K562 (cell line): ENCODE data around the gene SERPINE1. TPM values are rescaled to one million over a fixed set of nuclear protein-coding genes. Genes with fewer than 3 reads are reported as not detected.

Experiments used
- EGR1 ChIP-seq: fragments of 450-650 bp; conservative IDR thresholded peaks from 2 replicates; pipeline ENCODE4 v1.6.1; 2017; ENCODE audit warnings: mild to moderate bottlenecking
- ELF2 ChIP-seq: fragments of 250-450 bp; sonication (Bioruptor Pico); IDR thresholded peaks from 2 replicates; pipeline ENCODE4 v1.5.0; 2021; ENCODE audit warnings: mild to moderate bottlenecking
- MAZ ChIP-seq, 2 experiments: fragments of 450-650 bp in 1 of 2; sonication (generic) in 1 of 2; formaldehyde crosslinking; IDR thresholded peaks in 1 of 2; conservative IDR thresholded peaks in 1 of 2; 2 replicates each; pipeline versions ENCODE4 v1.4.0 to v1.5.0; 2020; ENCODE audit warnings: mild to moderate bottlenecking in 1 of 2, missing genetic modification reagents in 1 of 2
- RBFOX2 ChIP-seq: fragments of 200-400 bp; formaldehyde crosslinking; IDR thresholded peaks from 2 replicates; pipeline ENCODE4 v1.6.1; 2017; ENCODE audit warnings: low read depth, mild to moderate bottlenecking, low read length, moderate library complexity
- RFX1 ChIP-seq: fragments of 450-650 bp; IDR thresholded peaks from 2 replicates; pipeline ENCODE4 v1.6.1; 2016; ENCODE audit warnings: mild to moderate bottlenecking, moderate library complexity
- RUNX1 ChIP-seq: sonication (generic); IDR thresholded peaks from 2 replicates; pipeline ENCODE4 v1.6.1; 2016; ENCODE audit warnings: antibody characterized with exemption, low read depth
- SETDB1 ChIP-seq: IDR thresholded peaks from one replicate; pipeline ENCODE4 v1.6.1; 2012; ENCODE audit warnings: low read length, control low read depth, inconsistent platforms
- SIX5 ChIP-seq, 2 experiments: IDR thresholded peaks; 2 replicates each; pipeline ENCODE4 v1.6.1; 2011; ENCODE audit warnings: low read length in 2 of 2, borderline replicate concordance in 1 of 2, low read depth in 1 of 2, mild to moderate bottlenecking in 1 of 2, moderate library complexity in 1 of 2; ENCODE audit not compliant: insufficient read depth in 1 of 2
- TGIF2 ChIP-seq: sonication (generic); formaldehyde crosslinking; IDR thresholded peaks from 2 replicates; pipeline ENCODE4 v1.8.1; 2022; ENCODE audit warnings: mild to moderate bottlenecking, missing genetic modification reagents, moderate library complexity
- ZFPM2 ChIP-seq: fragments of 250-450 bp; sonication (Bioruptor Pico); IDR thresholded peaks from 2 replicates; pipeline ENCODE4 v1.5.1; 2022; ENCODE audit warnings: mild to moderate bottlenecking
- ZNF445 ChIP-seq: fragments of 250-450 bp; sonication (Bioruptor Pico); IDR thresholded peaks from 2 replicates; pipeline ENCODE4 v1.4.0; 2020; ENCODE audit warnings: low read depth, mild to moderate bottlenecking, moderate library complexity
- ZNF766 ChIP-seq: fragments of 200-800 bp; sonication (Bioruptor generic); conservative IDR thresholded peaks from 2 replicates; pipeline ENCODE4 v1.6.1; 2016; ENCODE audit warnings: missing genetic modification characterization, missing compliant biosample characterization
- ZNF79 ChIP-seq: fragments of 250-450 bp; sonication (Bioruptor Pico); IDR thresholded peaks from 2 replicates; pipeline ENCODE4 v1.4.0; 2020; ENCODE audit warnings: low read depth, mild to moderate bottlenecking, moderate library complexity
- polyA plus RNA-seq, 8 experiments: library from polyadenylated mRNA; depleted of rRNA in 4 of 8; stranded (reverse) in 5 of 8; unstranded in 3 of 8; fragments of >200 nt; fragmentation: Nextera tagmentation in 2 of 8; fragmentation: Illumina TruSeq in 1 of 8; extraction: Ambion mirVana in 2 of 8; extraction: Trizol in 1 of 8; gene quantifications; 2 replicates each; pipeline versions ENCODE4 v1.2.1 to v1.2.3, GENCODE V29; 2011 to 2014; ENCODE audit warnings: inconsistent platforms in 1 of 8, missing spikeins in 1 of 8
- total RNA-seq, 7 experiments: library from RNA; depleted of rRNA in 6 of 7; stranded (reverse); fragments of >200 nt in 6 of 7; fragmentation: Illumina TruSeq in 2 of 7; extraction: Trizol in 2 of 7; gene quantifications; 2 replicates each; pipeline versions ENCODE4 v1.2.1 to v1.2.3, GENCODE V29; 2011 to 2021; ENCODE audit warnings: low replicate concordance in 1 of 7
- TF ChIP-seq, protein P1 (sequence below): sonication (generic); formaldehyde crosslinking; IDR thresholded peaks from 2 replicates; pipeline ENCODE4 v1.8.0; 2023; ENCODE audit warnings: missing genetic modification reagents, mild to moderate bottlenecking, borderline replicate concordance
- TF ChIP-seq, protein P2 (sequence below), 2 experiments: fragments of 250-450 bp in 1 of 2; fragments of 450-650 bp in 1 of 2; sonication (Bioruptor Pico) in 1 of 2; IDR thresholded peaks; 2 replicates each; pipeline versions ENCODE4 v1.6.1 to v1.8.0; 2016 to 2021; ENCODE audit warnings: mild to moderate bottlenecking in 2 of 2, moderate library complexity in 2 of 2, missing compliant biosample characterization in 1 of 2, missing genetic modification characterization in 1 of 2
- TF ChIP-seq, protein P3 (sequence below): sonication (generic); formaldehyde crosslinking; IDR thresholded peaks from 2 replicates; pipeline ENCODE4 v1.8.1; 2023; ENCODE audit warnings: mild to moderate bottlenecking, missing genetic modification reagents

SERPINE1 gene
- total and polyA plus RNA-seq, 9 of the 15 experiments (the other 6 are each of a cell fraction or from before 2014, with no cell fraction given) = 0.22 to 4.8 (median 0.91) TPM

DNA sequence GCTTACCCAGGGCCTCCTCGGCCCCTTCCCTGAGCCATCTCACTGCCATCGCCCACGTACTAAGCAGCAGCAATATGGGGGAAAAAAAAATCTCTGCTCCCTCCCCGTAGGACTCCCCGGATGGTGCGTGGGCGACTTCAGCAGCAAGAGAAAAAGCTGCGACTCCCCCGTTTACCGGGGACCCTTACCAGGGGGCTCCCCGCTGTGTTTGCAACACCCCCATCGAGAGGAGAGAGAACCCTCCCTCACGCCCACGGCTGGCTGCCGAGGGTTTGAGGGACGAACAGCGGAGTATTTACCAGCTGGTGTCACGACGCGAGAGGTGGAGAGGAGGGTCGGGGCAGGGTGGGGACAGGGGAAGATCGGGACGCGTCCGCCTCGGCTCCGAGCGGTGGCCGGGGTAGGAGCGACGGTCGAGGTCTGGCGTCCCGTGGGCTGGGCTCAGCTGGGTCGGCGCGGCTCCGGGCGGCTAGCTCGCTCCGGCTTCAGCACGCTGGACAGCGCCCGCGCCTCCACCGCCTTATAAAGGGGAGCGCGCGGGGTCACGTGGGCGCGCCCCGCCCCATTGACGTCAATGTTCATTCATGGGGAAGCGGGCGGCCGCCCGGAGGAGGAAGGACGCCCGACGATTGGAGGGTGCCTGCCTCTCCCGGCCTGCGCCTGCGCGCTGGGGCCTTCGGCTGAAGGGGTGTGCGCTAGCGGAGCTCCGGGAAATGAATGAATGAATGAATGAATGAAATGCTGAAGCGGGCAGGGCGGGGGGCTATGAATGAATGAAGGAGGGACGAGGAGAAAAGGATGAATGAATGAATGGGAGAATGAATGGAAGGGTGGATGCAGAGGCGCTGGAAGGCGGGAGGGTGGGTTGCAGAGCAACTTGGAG lies 38.4 kb downstream of the SERPINE1 start, which contains the start of gene VGF (continued):
- TF ChIP-seq, protein P1, sequence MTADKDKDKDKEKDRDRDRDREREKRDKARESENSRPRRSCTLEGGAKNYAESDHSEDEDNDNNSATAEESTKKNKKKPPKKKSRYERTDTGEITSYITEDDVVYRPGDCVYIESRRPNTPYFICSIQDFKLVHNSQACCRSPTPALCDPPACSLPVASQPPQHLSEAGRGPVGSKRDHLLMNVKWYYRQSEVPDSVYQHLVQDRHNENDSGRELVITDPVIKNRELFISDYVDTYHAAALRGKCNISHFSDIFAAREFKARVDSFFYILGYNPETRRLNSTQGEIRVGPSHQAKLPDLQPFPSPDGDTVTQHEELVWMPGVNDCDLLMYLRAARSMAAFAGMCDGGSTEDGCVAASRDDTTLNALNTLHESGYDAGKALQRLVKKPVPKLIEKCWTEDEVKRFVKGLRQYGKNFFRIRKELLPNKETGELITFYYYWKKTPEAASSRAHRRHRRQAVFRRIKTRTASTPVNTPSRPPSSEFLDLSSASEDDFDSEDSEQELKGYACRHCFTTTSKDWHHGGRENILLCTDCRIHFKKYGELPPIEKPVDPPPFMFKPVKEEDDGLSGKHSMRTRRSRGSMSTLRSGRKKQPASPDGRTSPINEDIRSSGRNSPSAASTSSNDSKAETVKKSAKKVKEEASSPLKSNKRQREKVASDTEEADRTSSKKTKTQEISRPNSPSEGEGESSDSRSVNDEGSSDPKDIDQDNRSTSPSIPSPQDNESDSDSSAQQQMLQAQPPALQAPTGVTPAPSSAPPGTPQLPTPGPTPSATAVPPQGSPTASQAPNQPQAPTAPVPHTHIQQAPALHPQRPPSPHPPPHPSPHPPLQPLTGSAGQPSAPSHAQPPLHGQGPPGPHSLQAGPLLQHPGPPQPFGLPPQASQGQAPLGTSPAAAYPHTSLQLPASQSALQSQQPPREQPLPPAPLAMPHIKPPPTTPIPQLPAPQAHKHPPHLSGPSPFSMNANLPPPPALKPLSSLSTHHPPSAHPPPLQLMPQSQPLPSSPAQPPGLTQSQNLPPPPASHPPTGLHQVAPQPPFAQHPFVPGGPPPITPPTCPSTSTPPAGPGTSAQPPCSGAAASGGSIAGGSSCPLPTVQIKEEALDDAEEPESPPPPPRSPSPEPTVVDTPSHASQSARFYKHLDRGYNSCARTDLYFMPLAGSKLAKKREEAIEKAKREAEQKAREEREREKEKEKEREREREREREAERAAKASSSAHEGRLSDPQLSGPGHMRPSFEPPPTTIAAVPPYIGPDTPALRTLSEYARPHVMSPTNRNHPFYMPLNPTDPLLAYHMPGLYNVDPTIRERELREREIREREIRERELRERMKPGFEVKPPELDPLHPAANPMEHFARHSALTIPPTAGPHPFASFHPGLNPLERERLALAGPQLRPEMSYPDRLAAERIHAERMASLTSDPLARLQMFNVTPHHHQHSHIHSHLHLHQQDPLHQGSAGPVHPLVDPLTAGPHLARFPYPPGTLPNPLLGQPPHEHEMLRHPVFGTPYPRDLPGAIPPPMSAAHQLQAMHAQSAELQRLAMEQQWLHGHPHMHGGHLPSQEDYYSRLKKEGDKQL (CRISPR knock-in tag) = 0 out of 2 replicates have a peak, but pooled peaks have one; percentile 89
- peak; percentile 86 to 98 for TF ChIP-seq MAZ (CRISPR knock-in tag; conservative IDR thresholded peaks at IDR 0.05 in 1 of 2, IDR thresholded peaks at IDR 0.05 in 1 of 2)
- TF ChIP-seq EGR1 = peak; percentile 80
- TF ChIP-seq, protein P2, sequence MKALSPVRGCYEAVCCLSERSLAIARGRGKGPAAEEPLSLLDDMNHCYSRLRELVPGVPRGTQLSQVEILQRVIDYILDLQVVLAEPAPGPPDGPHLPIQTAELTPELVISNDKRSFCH (CRISPR knock-in tag; IDR thresholded peaks at IDR 0.05) = no peak
- TF ChIP-seq, protein P2 (tag; IDR thresholded peaks at IDR 0.05) = no peak
- peak; percentile 86 for TF ChIP-seq ZNF766
- TF ChIP-seq RFX1 = no peak
- no peak for TF ChIP-seq ZFPM2 (CRISPR knock-in tag)
- TF ChIP-seq RUNX1 = no peak
- TF ChIP-seq SIX5 (IDR thresholded peaks at IDR 0.05; ENCODE audit: borderline replicate concordance in 1 of 2, insufficient read depth in 1 of 2, low read depth in 1 of 2, low read length in 2 of 2) = no peak
- TF ChIP-seq TGIF2 = peak; percentile 98
- TF ChIP-seq ZNF79 (CRISPR knock-in tag) = no peak
- TF ChIP-seq ZNF445 (CRISPR knock-in tag) = no peak
- TF ChIP-seq ELF2 = no peak
- TF ChIP-seq SETDB1 = no peak
- TF ChIP-seq RBFOX2 = peak; percentile 50
- TF ChIP-seq, protein P3, sequence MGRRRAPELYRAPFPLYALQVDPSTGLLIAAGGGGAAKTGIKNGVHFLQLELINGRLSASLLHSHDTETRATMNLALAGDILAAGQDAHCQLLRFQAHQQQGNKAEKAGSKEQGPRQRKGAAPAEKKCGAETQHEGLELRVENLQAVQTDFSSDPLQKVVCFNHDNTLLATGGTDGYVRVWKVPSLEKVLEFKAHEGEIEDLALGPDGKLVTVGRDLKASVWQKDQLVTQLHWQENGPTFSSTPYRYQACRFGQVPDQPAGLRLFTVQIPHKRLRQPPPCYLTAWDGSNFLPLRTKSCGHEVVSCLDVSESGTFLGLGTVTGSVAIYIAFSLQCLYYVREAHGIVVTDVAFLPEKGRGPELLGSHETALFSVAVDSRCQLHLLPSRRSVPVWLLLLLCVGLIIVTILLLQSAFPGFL (CRISPR knock-in tag) = no peak
